ENCODE results near the gene PKHD1.
A peak's percentile ranks its signal among the peaks of the same experiment; 100 is the strongest.
"Not testable (repeated sequence)": the region's sequence is repeated elsewhere in the genome, so short reads cannot be mapped to it uniquely, and the experiment has no call there.

Gene PKHD1

DNA sequence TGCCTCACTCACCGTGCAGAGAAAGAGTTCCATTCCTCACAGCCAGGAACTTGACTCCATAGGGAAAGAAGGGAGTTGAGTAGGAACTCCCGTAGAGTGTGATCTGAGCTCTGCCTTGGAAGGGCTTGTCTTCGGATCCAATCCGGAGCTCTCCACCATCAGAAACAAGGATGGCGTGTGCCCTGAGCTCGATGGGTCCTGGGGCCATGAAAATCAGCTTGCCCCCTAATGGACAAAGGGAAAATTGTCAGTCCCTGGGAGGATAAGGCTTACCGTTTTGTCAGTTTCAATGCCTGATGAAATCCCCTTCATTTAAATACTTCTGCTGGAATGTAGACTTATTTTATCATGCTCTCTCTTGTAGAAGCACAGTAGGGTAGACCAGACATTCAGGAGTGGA is 153.3 kb downstream of the PKHD1 start:
- H3K4me3 ChIP-seq (ENCODE audit: control insufficient read depth, low read depth, low read length), result no peak overlapping the region
- TF ChIP-seq, protein P1, sequence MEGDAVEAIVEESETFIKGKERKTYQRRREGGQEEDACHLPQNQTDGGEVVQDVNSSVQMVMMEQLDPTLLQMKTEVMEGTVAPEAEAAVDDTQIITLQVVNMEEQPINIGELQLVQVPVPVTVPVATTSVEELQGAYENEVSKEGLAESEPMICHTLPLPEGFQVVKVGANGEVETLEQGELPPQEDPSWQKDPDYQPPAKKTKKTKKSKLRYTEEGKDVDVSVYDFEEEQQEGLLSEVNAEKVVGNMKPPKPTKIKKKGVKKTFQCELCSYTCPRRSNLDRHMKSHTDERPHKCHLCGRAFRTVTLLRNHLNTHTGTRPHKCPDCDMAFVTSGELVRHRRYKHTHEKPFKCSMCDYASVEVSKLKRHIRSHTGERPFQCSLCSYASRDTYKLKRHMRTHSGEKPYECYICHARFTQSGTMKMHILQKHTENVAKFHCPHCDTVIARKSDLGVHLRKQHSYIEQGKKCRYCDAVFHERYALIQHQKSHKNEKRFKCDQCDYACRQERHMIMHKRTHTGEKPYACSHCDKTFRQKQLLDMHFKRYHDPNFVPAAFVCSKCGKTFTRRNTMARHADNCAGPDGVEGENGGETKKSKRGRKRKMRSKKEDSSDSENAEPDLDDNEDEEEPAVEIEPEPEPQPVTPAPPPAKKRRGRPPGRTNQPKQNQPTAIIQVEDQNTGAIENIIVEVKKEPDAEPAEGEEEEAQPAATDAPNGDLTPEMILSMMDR (conservative IDR thresholded peaks at IDR 0.05; ENCODE audit: control insufficient read depth, insufficient read depth, low read depth, low read length), result peak; percentile 9
- no peak for DNase-seq (ENCODE audit: low read depth)

DNA sequence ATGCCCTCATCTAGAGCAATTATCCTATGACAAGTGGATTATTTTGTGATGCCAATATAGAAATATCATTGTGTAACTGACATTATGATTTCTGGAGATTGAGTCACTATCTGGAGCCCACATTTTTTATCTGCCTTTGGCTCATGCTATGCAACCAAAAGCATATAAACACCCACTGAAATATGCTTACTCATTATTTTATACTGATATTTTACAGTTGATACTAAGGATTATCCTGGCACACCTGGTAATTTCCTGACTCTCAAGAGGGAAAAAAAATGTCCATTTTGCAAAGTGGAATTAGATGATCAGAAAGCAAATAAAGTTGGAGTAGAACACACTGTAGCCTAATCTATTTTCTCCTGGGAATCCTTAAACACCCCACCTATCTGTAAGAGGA is 154.5 kb downstream of the PKHD1 start:
- TF ChIP-seq, protein P1 (conservative IDR thresholded peaks at IDR 0.05; ENCODE audit: control insufficient read depth, insufficient read depth, low read depth, low read length), result no peak
- DNase-seq (ENCODE audit: low read depth), result no peak
- no peak overlapping the region for H3K4me3 ChIP-seq (ENCODE audit: control insufficient read depth, low read depth, low read length)

DNA sequence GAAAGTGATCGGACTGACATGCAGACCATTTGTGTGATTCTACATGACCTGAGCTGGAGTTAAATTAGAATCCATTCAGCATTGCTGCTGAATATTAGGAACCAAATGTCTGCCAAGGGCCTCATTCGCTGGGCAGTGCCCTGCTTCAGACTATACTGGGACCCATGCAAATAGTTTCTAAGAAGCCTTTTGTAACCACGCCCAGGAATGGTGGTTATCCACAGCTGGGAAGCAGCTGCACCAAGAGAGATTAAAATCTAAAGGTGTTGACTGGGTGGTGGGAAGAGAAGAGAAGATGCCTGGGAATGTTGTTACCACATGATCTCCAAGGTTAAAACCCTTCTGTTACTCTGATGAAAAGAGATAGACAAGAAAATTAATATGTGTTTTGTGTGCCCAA is 156.8 kb downstream of the PKHD1 start:
- H3K4me3 ChIP-seq (ENCODE audit: control insufficient read depth, low read depth, low read length), result no peak overlapping the region
- DNase-seq (ENCODE audit: low read depth), result no peak

DNA sequence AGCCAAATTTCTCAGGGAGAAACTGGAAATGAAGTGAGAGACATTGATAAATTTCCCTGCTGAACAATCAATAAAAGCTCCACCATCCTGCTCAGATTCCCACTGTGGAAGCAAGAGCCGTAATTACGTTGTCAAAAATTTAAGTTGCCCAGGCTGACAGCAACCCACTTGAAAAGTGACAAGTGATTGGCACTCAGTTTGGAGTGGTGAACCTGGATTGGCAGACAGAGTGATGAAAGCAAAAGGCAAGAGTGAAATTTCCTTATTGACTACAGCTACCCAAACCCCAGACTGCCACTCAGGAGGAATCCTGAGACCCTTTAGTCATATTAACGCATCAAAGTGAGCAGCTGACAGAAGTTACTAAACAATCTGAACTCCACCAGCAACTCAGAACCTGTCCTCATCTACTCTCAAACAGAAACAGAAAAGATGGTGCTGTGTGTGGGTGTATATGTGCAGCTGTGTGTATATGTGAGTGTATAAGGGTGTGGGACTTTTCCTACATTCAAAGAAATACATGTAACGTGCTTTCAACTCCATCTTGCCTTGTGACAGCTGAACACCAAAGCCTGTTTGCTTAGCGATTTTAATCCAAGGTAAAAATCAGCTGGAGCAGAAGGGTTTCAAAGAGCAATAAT is 157.4 kb downstream of the PKHD1 start:
- TF ChIP-seq, protein P1 (conservative IDR thresholded peaks at IDR 0.05; ENCODE audit: control insufficient read depth, insufficient read depth, low read depth, low read length), result no peak
- no peak for DNase-seq (ENCODE audit: low read depth)
- no peak overlapping the region for H3K4me3 ChIP-seq (ENCODE audit: control insufficient read depth, low read depth, low read length)

More for the DNA sequence above, 156.8 kb downstream of the PKHD1 start:
- TF ChIP-seq, protein P1 (conservative IDR thresholded peaks at IDR 0.05; ENCODE audit: control insufficient read depth, insufficient read depth, low read depth, low read length), result no peak

DNA sequence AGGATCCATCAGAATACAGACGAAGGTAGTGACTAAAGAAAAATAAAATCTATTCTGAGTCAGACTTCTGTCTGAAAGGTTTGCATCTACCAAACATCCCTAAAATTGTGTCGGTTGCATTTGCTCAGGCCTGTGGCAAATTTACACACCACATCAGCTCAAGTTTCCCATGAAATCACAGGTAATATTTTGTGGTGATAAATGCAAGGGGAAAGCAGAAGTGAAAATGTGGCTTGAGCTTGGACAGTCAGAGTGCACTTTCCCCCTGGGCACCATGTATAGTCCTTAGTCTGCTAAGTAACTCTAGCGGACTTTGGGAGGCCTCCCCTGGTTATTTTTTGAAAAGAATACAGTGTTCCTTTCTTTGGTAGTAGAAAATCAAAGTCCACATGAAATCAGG is 159.1 kb downstream of the PKHD1 start:
- no peak overlapping the region for H3K4me3 ChIP-seq (ENCODE audit: control insufficient read depth, low read depth, low read length)
- TF ChIP-seq, protein P1 (conservative IDR thresholded peaks at IDR 0.05; ENCODE audit: control insufficient read depth, insufficient read depth, low read depth, low read length), result no peak
- no peak for DNase-seq (ENCODE audit: low read depth)

DNA sequence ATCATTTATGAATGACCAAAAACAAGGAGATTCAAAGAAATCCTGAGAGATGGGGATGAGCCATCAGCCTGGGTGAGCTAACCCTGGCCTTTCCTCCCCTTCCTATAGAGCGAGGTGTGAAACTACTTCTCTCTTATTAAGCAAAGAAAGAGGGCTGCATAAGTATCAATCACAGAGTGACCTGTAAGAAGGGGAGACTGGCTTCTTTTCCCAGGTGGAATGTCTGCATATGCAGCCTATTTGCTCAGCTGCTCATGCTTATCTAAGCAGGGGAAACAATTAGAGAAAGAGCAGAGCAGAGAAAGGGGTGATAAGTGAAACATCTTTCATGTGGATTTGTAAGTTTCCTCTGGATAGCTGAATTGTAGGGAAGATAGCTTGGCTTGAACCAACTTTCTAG is 160.0 kb downstream of the PKHD1 start:
- TF ChIP-seq, protein P1 (conservative IDR thresholded peaks at IDR 0.05; ENCODE audit: control insufficient read depth, insufficient read depth, low read depth, low read length), result no peak
- no peak for DNase-seq (ENCODE audit: low read depth)
- no peak overlapping the region for H3K4me3 ChIP-seq (ENCODE audit: control insufficient read depth, low read depth, low read length)

DNA sequence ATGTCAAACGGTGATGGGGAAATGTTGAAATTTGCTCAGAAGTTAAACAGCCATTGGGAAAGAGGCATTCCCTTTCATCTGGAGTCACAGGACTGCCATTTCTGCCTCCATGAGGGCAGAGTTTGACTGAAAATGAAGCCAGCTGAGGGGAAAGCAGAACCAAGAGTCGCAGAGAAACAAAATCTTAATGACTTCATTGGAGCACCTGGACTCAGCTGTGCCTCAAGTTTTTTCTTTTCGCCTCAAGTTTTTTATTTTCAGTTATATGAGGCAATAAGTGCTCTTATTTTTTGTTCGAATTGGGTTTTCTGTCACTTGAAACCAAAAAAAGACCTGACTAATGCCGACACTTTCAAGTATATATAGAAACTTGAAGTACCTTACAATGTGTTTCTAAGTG is 161.3 kb downstream of the PKHD1 start:
- no peak overlapping the region for H3K4me3 ChIP-seq (ENCODE audit: control insufficient read depth, low read depth, low read length)
- TF ChIP-seq, protein P1 (conservative IDR thresholded peaks at IDR 0.05; ENCODE audit: control insufficient read depth, insufficient read depth, low read depth, low read length), result no peak
- DNase-seq (ENCODE audit: low read depth), result no peak

DNA sequence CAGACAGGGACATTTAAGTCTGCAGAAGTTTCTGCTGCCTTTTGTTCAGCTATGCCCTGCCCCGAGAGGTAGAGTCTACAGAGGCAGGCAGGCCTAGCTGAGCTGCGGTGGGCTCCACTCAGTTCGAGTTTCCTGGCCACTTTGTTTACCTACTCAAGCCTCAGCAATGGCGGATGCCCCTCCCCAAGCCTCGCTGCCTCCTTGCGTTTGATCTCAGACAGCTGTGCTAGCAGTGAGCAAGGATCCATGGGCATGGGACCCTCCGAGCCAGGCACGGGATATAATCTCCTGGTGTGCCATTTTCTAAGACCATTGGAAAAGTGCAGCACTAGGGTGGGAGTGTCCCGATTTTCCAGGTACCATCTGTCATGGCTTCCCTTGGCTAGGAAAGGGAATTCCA is 164.9 kb downstream of the PKHD1 start:
- DNase-seq (ENCODE audit: low read depth); H3K4me3 ChIP-seq (ENCODE audit: control insufficient read depth, low read depth, low read length): not testable (repeated sequence)

DNA sequence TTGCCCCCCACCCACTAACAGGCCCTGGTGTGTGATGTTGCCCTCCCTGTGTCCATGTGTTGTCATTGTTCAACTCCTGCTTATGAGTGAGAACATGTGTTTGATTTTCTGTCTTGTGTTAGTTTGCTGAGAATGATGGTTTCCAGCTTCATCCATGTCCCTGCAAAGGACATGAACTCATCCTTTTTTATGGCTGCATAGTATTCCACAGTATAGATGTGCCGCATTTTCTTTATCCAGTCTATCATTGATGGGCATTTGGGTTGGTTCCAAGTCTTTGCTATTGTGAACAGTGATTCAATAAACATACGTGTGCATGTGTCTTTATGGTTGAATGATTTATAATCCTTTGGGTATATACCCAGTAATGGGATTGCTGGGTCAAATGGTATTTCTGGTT is 169.1 kb downstream of the PKHD1 start:
- H3K4me3 ChIP-seq (ENCODE audit: control insufficient read depth, low read depth, low read length); DNase-seq (ENCODE audit: low read depth): not testable (repeated sequence)

Data from fibroblast of mammary gland (primary cell).